ENCODE data around the gene CABLES1. TPM values are rescaled to one million over a fixed set of nuclear protein-coding genes. Genes with fewer than 3 reads are reported as not detected.

Gene CABLES1
- total and polyA plus RNA-seq, 2 of the 4 experiments (the other 2 are of a cell fraction), result 4.7 to 5.7 TPM

- intact Hi-C loops (cut with micrococcal nuclease), result no loop called here
- Histone ChIP-seq H3K23ac (ENCODE audit: low read depth, low read length) (no peak overlapping the region), H3K9me3 (ENCODE audit: control insufficient read depth, insufficient read depth, low read length) (no peaks in the 10 kb centered on the region), H3K4me3 (ENCODE audit: insufficient read depth, low read depth, low read length) (no peak overlapping the region), H3K18ac (ENCODE audit: low read depth, low read length) (no peak overlapping the region), H3K4ac (ENCODE audit: low read depth, low read length) (no peak overlapping the region), H4K91ac (ENCODE audit: insufficient read depth, low read depth, low read length) (no peak overlapping the region), H3K9ac (ENCODE audit: low read depth, low read length) (no peak overlapping the region), H3K9me1 (ENCODE audit: insufficient read depth, low read length) (peaks cover 9% of the 10 kb centered on the region), H3K27me3 (ENCODE audit: control insufficient read depth, insufficient read depth, low read length) (no peaks in the 10 kb centered on the region), H4K20me1 (ENCODE audit: insufficient read depth, low read length) (no peaks in the 10 kb centered on the region), H2AK9ac (replicated peaks; ENCODE audit: low read depth, low read length, poor library complexity) (no peak overlapping the region), H3K36me3 (ENCODE audit: control insufficient read depth, insufficient read depth, low read length) (peaks cover 47% of the 10 kb centered on the region), H4K5ac (ENCODE audit: low read depth, low read length) (no peak overlapping the region), H3K4me2 (ENCODE audit: low read depth, low read length) (no peak overlapping the region), H2BK15ac (ENCODE audit: low read depth, low read length) (no peak overlapping the region), H2BK120ac (ENCODE audit: low read depth, low read length) (no peak overlapping the region), H2BK20ac (ENCODE audit: low read depth, low read length) (no peak overlapping the region), H3K4me1 (ENCODE audit: control insufficient read depth, insufficient read depth, low read length) (peaks cover 4% of the 10 kb centered on the region; the same call in 1 of the 2 replicates), H3K56ac (ENCODE audit: extremely low read depth, insufficient read depth, low read length) (no peak overlapping the region), H2AK5ac (ENCODE audit: low read depth, low read length) (no peak overlapping the region), H2AFZ (replicated peaks; ENCODE audit: low read length, poor library complexity) (no peak overlapping the region), H3K79me1 (ENCODE audit: low read depth in 1 of 2, low read length in 2 of 2) (peaks cover 3 to 15% of the 10 kb centered on the region in 2 experiments; a peak in 2 of 4 replicates), H3K27ac (ENCODE audit: insufficient read depth, low read length) (no peak overlapping the region), H3K14ac (replicated peaks; ENCODE audit: low read depth, low read length) (no peak overlapping the region), H2BK5ac (ENCODE audit: low read depth, low read length, poor library complexity, severe bottlenecking) (no peak overlapping the region), H4K8ac (ENCODE audit: low read depth in 2 of 2, low read length in 2 of 2) (no peak overlapping the region)
- ChIA-PET POLR2A (ENCODE audit: unreplicated experiment) (no interaction called here), CTCF (no interaction called here)
- dilution Hi-C loops (cut with HindIII; ENCODE audit: low sequenced_read_pairs, unreplicated experiment), result no loop called here
- WGBS, 2 experiments (ENCODE audit: extremely low coverage in 2 of 2, insufficient read length in 1 of 2), result no CpG with 5 or more reads among the region's 3 CpGs
- BruUV-seq (replicated peaks), result no TSS peak
- DNase-seq, result no peak
- TF ChIP-seq USF2 (IDR thresholded peaks at IDR 0.05; ENCODE audit: low read depth, low read length) (no peak), SMC3 (IDR thresholded peaks at IDR 0.05; ENCODE audit: low read depth, low read length) (no peak), RAD21 (IDR thresholded peaks at IDR 0.05; ENCODE audit: low read length) (no peak), ELK1 (IDR thresholded peaks at IDR 0.05; ENCODE audit: borderline replicate concordance, low read depth, low read length) (no peak), MAFK (IDR thresholded peaks at IDR 0.05; ENCODE audit: low read depth, low read length) (no peak), MXI1 (IDR thresholded peaks at IDR 0.05; ENCODE audit: borderline replicate concordance, low read depth, low read length) (no peak), MAZ (IDR thresholded peaks at IDR 0.05; ENCODE audit: borderline replicate concordance, low read depth, low read length) (no peak), CHD1 (IDR thresholded peaks at IDR 0.05; ENCODE audit: low read depth, low read length) (no peak), RFX5 (IDR thresholded peaks at IDR 0.05; ENCODE audit: low read depth, low read length) (no peak), BHLHE40 (IDR thresholded peaks at IDR 0.05; ENCODE audit: low read depth, low read length) (no peak), CEBPB (IDR thresholded peaks at IDR 0.05; ENCODE audit: low read depth, low read length) (no peak), FOS (IDR thresholded peaks at IDR 0.05; ENCODE audit: low read depth, low read length) (no peak), POLR2A (IDR thresholded peaks at IDR 0.05; ENCODE audit: low read depth, low read length) (no peak), NFE2L2 (IDR thresholded peaks at IDR 0.05; ENCODE audit: low read depth, low read length) (no peak), CTCF (conservative IDR thresholded peaks at IDR 0.05; ENCODE audit: low read depth, low read length) (no peak), RCOR1 (IDR thresholded peaks at IDR 0.05; ENCODE audit: insufficient replicate concordance, low read length) (no peak)
- in situ Hi-C loops (cut with MboI; ENCODE audit: low sequenced_read_pairs), result no loop called here
- no peak for ATAC-seq (ENCODE audit: low read depth)
Measured at GRCh38 chr18:23243178-23243577, 107.9 kb downstream of the CABLES1 start.
